GM23338 (cell line): ENCODE data around the gene ZNF165. TPM values are rescaled to one million over a fixed set of nuclear protein-coding genes. Genes with fewer than 3 reads are reported as not detected.

Source experiments
- ATAC-seq: fragments of 200-7000 bp; cut with Tn5 transposase; 3 replicates; pipeline ENCODE4 v1.9.1; 2020
- DNase-seq: peaks from one replicate; pipeline ENCODE4 v3.0.0-alpha.2; 2015; ENCODE audit warnings: low spot score
- H2AFZ ChIP-seq: fragments of 200-600 bp; sonication (generic); 2 replicates; pipeline ENCODE4 v1.8.0; 2016; ENCODE audit warnings: antibody characterized with exemption, mild to moderate bottlenecking, moderate library complexity
- H3F3A ChIP-seq: fragments of 200-600 bp; sonication (generic); replicated peaks from 2 replicates; pipeline ENCODE4 v1.8.0; 2017; ENCODE audit warnings: antibody characterized with exemption, mixed run types, low read depth
- H3K27ac ChIP-seq: fragments of 200-600 bp; sonication (generic); 2 replicates; pipeline ENCODE4 v1.6.1; 2016; ENCODE audit warnings: low read depth
- H3K27me3 ChIP-seq: fragments of 200-600 bp; sonication (generic); 2 replicates; pipeline ENCODE4 v1.8.0; 2016; ENCODE audit warnings: mild to moderate bottlenecking, mixed run types, moderate library complexity; ENCODE audit not compliant: insufficient read depth
- H3K36me3 ChIP-seq: fragments of 200-600 bp; sonication (generic); 2 replicates; pipeline ENCODE4 v1.8.0; 2016; ENCODE audit warnings: mild to moderate bottlenecking; ENCODE audit not compliant: insufficient read depth
- H3K4me1 ChIP-seq: fragments of 200-600 bp; sonication (generic); 2 replicates; pipeline ENCODE4 v1.8.0; 2016; ENCODE audit warnings: mild to moderate bottlenecking, moderate library complexity; ENCODE audit not compliant: insufficient read depth
- H3K4me2 ChIP-seq: fragments of 200-600 bp; sonication (generic); 2 replicates; pipeline ENCODE4 v1.7.1; 2017; ENCODE audit warnings: mixed run types
- H3K4me3 ChIP-seq: fragments of 200-600 bp; sonication (generic); 2 replicates; pipeline ENCODE4 v1.6.1; 2016; ENCODE audit warnings: mixed run types
- H3K79me2 ChIP-seq: fragments of 200-600 bp; sonication (generic); replicated peaks from 2 replicates; pipeline ENCODE4 v1.8.0; 2017; ENCODE audit warnings: mild to moderate bottlenecking; ENCODE audit not compliant: insufficient read depth
- H3K9me2 ChIP-seq: fragments of 200-600 bp; sonication (generic); 2 replicates; pipeline ENCODE4 v1.8.0; 2017; ENCODE audit not compliant: insufficient read depth
- H4K20me1 ChIP-seq: fragments of 200-600 bp; sonication (generic); replicated peaks from 2 replicates; pipeline ENCODE4 v1.8.0; 2017; ENCODE audit warnings: mild to moderate bottlenecking; ENCODE audit not compliant: insufficient read depth
- H3K27ac Mint-ChIP-seq: 2 replicates; pipeline ENCODE4 v1.8.0; 2020; ENCODE audit warnings: inconsistent platforms, mild to moderate bottlenecking, moderate library complexity, mixed read lengths
- H3K27me3 Mint-ChIP-seq: 3 replicates; pipeline ENCODE4 v1.8.0; 2022; ENCODE audit warnings: low read depth, mild to moderate bottlenecking, moderate library complexity, mixed read lengths, inconsistent platforms; ENCODE audit not compliant: insufficient read depth, poor library complexity
- H3K36me3 Mint-ChIP-seq: 3 replicates; pipeline ENCODE4 v1.8.0; 2021; ENCODE audit warnings: low read depth, mild to moderate bottlenecking, inconsistent platforms, moderate library complexity, mixed read lengths
- H3K4me1 Mint-ChIP-seq: 3 replicates; pipeline ENCODE4 v1.8.0; 2020; ENCODE audit warnings: mild to moderate bottlenecking, inconsistent platforms, mixed read lengths
- H3K4me3 Mint-ChIP-seq: 3 replicates; pipeline ENCODE4 v1.8.0; 2021; ENCODE audit warnings: moderate library complexity, mild to moderate bottlenecking, inconsistent platforms, mixed read lengths
- H3K9me3 Mint-ChIP-seq: 3 replicates; pipeline ENCODE4 v1.8.0; 2020; ENCODE audit warnings: moderate library complexity, mild to moderate bottlenecking, inconsistent platforms, mixed read lengths
- CREB1 ChIP-seq: fragments of 250-450 bp; sonication (Bioruptor Pico); IDR thresholded peaks from 2 replicates; pipeline ENCODE4 v1.5.0; 2020; ENCODE audit warnings: low read depth, mild to moderate bottlenecking, moderate library complexity
- ETS1 ChIP-seq: IDR thresholded peaks from 2 replicates; pipeline ENCODE4 v1.6.1; 2016; ENCODE audit warnings: antibody characterized with exemption
- EZH2 ChIP-seq: fragments of 200-600 bp; sonication (generic); IDR thresholded peaks from one replicate; pipeline ENCODE4 v1.8.0; 2017; ENCODE audit warnings: antibody characterized with exemption, mild to moderate bottlenecking, low read depth; ENCODE audit not compliant: unreplicated experiment
- EZH2phosphoT487 ChIP-seq: fragments of 200-600 bp; sonication (generic); IDR thresholded peaks from one replicate; pipeline ENCODE4 v1.8.1; 2018; ENCODE audit warnings: antibody characterized with exemption; ENCODE audit not compliant: unreplicated experiment
- NANOG ChIP-seq: IDR thresholded peaks from 2 replicates; pipeline ENCODE4 v1.6.1; 2016; ENCODE audit warnings: antibody characterized with exemption, borderline replicate concordance
- POLR2AphosphoS5 ChIP-seq: IDR thresholded peaks from 2 replicates; pipeline ENCODE4 v1.6.1; 2016; ENCODE audit warnings: antibody characterized with exemption, low read depth
- REST ChIP-seq: IDR thresholded peaks from one replicate; pipeline ENCODE4 v1.6.1; 2018; ENCODE audit warnings: antibody characterized with exemption; ENCODE audit not compliant: unreplicated experiment
- STAT1 ChIP-seq: IDR thresholded peaks from one replicate; pipeline ENCODE4 v1.6.1; 2016; ENCODE audit warnings: antibody characterized with exemption; ENCODE audit not compliant: unreplicated experiment
- ZNF114 ChIP-seq: fragments of 250-450 bp; sonication (Bioruptor Pico); IDR thresholded peaks from 2 replicates; pipeline ENCODE4 v1.5.0; 2020; ENCODE audit warnings: mild to moderate bottlenecking, moderate library complexity
- ZNF331 ChIP-seq: fragments of 250-450 bp; sonication (Bioruptor Pico); IDR thresholded peaks from 2 replicates; pipeline ENCODE4 v1.5.0; 2020; ENCODE audit warnings: low read depth, mild to moderate bottlenecking, moderate library complexity
- polyA plus RNA-seq: library from polyadenylated mRNA; unstranded; fragments of >200 nt; fragmentation: Nextera tagmentation; extraction: Ambion mirVana; gene quantifications from 2 replicates; pipeline ENCODE4 v1.2.1, GENCODE V29; 2016
- total RNA-seq: library from RNA; depleted of rRNA; stranded (reverse); fragments of >200 nt; shearing (Covaris generic); gene quantifications from 2 replicates; pipeline ENCODE4 v1.2.3, GENCODE V29; 2014
- TF ChIP-seq, protein P1 (sequence below): fragments of 250-450 bp; sonication (Bioruptor Pico); IDR thresholded peaks from 2 replicates; pipeline ENCODE4 v1.5.0; 2020; ENCODE audit warnings: mild to moderate bottlenecking, moderate library complexity
- TF ChIP-seq, protein P2 (sequence below), 2 experiments: fragments of 200-600 bp in 1 of 2; sonication (generic) in 1 of 2; conservative IDR thresholded peaks; 2 replicates each; pipeline versions ENCODE4 v1.5.1 to v1.6.1; 2016 to 2017; ENCODE audit warnings: antibody characterized with exemption in 2 of 2, low read depth in 2 of 2, mild to moderate bottlenecking in 2 of 2, moderate library complexity in 1 of 2

Gene ZNF165
- total and polyA plus RNA-seq, 2 experiments from 2014 or later: 5.5 to 8.9 TPM

DNA sequence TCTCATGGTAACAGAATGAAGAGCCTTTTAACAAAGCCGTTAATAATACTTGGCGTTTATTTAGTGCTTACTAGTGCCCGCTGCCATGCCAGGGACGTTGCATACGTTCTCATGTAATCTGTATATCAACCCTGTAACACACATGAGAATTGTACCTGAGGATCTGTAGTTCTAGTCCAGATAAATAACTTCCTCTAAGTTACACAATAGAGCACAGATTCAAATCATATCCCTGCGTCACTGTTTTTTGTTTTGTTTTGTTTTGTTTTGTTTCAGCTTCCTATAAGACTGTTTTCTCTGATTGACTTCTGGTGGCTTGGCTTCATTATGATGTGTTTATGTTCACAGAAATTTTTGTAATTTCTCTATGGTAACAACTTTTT lies 44.6 kb downstream of the ZNF165 start (continued):
- TF ChIP-seq, protein P1, sequence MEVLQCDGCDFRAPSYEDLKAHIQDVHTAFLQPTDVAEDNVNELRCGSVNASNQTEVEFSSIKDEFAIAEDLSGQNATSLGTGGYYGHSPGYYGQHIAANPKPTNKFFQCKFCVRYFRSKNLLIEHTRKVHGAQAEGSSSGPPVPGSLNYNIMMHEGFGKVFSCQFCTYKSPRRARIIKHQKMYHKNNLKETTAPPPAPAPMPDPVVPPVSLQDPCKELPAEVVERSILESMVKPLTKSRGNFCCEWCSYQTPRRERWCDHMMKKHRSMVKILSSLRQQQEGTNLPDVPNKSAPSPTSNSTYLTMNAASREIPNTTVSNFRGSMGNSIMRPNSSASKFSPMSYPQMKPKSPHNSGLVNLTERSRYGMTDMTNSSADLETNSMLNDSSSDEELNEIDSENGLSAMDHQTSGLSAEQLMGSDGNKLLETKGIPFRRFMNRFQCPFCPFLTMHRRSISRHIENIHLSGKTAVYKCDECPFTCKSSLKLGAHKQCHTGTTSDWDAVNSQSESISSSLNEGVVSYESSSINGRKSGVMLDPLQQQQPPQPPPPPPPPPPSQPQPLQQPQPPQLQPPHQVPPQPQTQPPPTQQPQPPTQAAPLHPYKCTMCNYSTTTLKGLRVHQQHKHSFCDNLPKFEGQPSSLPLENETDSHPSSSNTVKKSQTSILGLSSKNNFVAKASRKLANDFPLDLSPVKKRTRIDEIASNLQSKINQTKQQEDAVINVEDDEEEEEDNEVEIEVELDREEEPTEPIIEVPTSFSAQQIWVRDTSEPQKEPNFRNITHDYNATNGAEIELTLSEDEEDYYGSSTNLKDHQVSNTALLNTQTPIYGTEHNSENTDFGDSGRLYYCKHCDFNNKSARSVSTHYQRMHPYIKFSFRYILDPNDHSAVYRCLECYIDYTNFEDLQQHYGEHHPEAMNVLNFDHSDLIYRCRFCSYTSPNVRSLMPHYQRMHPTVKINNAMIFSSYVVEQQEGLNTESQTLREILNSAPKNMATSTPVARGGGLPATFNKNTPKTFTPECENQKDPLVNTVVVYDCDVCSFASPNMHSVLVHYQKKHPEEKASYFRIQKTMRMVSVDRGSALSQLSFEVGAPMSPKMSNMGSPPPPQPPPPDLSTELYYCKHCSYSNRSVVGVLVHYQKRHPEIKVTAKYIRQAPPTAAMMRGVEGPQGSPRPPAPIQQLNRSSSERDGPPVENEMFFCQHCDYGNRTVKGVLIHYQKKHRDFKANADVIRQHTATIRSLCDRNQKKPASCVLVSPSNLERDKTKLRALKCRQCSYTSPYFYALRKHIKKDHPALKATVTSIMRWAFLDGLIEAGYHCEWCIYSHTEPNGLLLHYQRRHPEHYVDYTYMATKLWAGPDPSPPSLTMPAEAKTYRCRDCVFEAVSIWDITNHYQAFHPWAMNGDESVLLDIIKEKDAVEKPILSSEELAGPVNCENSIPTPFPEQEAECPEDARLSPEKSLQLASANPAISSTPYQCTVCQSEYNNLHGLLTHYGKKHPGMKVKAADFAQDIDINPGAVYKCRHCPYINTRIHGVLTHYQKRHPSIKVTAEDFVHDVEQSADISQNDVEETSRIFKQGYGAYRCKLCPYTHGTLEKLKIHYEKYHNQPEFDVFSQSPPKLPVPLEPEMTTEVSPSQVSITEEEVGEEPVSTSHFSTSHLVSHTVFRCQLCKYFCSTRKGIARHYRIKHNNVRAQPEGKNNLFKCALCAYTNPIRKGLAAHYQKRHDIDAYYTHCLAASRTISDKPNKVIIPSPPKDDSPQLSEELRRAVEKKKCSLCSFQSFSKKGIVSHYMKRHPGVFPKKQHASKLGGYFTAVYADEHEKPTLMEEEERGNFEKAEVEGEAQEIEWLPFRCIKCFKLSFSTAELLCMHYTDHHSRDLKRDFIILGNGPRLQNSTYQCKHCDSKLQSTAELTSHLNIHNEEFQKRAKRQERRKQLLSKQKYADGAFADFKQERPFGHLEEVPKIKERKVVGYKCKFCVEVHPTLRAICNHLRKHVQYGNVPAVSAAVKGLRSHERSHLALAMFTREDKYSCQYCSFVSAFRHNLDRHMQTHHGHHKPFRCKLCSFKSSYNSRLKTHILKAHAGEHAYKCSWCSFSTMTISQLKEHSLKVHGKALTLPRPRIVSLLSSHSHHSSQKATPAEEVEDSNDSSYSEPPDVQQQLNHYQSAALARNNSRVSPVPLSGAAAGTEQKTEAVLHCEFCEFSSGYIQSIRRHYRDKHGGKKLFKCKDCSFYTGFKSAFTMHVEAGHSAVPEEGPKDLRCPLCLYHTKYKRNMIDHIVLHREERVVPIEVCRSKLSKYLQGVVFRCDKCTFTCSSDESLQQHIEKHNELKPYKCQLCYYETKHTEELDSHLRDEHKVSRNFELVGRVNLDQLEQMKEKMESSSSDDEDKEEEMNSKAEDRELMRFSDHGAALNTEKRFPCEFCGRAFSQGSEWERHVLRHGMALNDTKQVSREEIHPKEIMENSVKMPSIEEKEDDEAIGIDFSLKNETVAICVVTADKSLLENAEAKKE (CRISPR knock-in tag): no peak
- no peak for TF ChIP-seq EZH2

DNA sequence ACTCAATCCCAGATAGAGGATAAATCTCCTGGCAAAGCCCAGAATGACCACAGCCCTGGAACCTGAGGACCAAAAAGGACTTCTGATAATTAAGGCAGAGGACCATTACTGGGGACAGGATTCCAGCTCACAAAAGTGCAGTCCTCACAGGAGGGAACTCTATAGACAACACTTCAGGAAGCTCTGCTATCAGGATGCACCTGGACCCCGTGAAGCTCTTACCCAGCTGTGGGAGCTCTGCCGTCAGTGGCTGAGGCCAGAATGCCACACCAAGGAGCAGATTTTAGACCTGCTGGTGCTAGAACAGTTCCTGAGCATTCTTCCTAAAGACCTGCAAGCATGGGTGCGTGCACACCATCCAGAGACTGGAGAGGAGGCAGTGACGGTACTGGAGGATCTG lies 45.0 kb downstream of the ZNF165 start:
- no peak for ATAC-seq
- peaks cover 3% of the 10 kb centered on the region; the same call in 1 of the 2 replicates for H4K20me1 ChIP-seq
- no peak for DNase-seq
- H3K4me3 ChIP-seq: peak overlapping the region; percentile 75
- H3K36me3 ChIP-seq: peaks cover 16% of the 10 kb centered on the region; the same call in 1 of the 2 replicates
- H3K79me2 ChIP-seq: peaks cover 24% of the 10 kb centered on the region
- no peaks in the 10 kb centered on the region for H3K9me3 Mint-ChIP-seq
- H3K36me3 Mint-ChIP-seq: peaks cover 26% of the 10 kb centered on the region
- TF ChIP-seq CREB1 (CRISPR knock-in tag) (no peak), EZH2phosphoT487 (no peak), REST (no peak), ZNF114 (CRISPR knock-in tag) (no peak), NANOG (no peak), EZH2 (no peak), STAT1 (no peak), ETS1 (no peak), ZNF331 (no peak), POLR2AphosphoS5 (no peak)
- TF ChIP-seq, protein P2, sequence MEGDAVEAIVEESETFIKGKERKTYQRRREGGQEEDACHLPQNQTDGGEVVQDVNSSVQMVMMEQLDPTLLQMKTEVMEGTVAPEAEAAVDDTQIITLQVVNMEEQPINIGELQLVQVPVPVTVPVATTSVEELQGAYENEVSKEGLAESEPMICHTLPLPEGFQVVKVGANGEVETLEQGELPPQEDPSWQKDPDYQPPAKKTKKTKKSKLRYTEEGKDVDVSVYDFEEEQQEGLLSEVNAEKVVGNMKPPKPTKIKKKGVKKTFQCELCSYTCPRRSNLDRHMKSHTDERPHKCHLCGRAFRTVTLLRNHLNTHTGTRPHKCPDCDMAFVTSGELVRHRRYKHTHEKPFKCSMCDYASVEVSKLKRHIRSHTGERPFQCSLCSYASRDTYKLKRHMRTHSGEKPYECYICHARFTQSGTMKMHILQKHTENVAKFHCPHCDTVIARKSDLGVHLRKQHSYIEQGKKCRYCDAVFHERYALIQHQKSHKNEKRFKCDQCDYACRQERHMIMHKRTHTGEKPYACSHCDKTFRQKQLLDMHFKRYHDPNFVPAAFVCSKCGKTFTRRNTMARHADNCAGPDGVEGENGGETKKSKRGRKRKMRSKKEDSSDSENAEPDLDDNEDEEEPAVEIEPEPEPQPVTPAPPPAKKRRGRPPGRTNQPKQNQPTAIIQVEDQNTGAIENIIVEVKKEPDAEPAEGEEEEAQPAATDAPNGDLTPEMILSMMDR (conservative IDR thresholded peaks at IDR 0.05; ENCODE audit: low read depth in 2 of 2): no peak
- peak overlapping the region; percentile 75 for H3K4me2 ChIP-seq
- no peaks in the 10 kb centered on the region for H3K27me3 ChIP-seq
- no peaks in the 10 kb centered on the region for H3F3A ChIP-seq
- H3K27me3 Mint-ChIP-seq: no peaks in the 10 kb centered on the region
- H2AFZ ChIP-seq: no peak overlapping the region
- H3K4me1 Mint-ChIP-seq: peaks cover 7% of the 10 kb centered on the region; the same call in 2 of the 3 replicates
- peak overlapping the region; percentile 98 for H3K4me3 Mint-ChIP-seq
- H3K27ac Mint-ChIP-seq: no peak overlapping the region; the same call in 1 of the 2 replicates
- peaks cover 9% of the 10 kb centered on the region; the same call in 1 of the 2 replicates for H3K4me1 ChIP-seq
- no peaks in the 10 kb centered on the region for H3K9me2 ChIP-seq
- no peak overlapping the region for H3K27ac ChIP-seq
